ENCODE measurements around the gene ACBD7.

- TF ChIP-seq POLR2A (IDR thresholded peaks at IDR 0.05) (no peak), POLR2AphosphoS5 (IDR thresholded peaks at IDR 0.05) (no peak), EP300 (IDR thresholded peaks at IDR 0.05) (no peak)
Observed at GRCh38 chr10:15046626-15047025, 42.0 kb downstream of the ACBD7 start.

Data from sigmoid colon (tissue), 4 donors.